Islet precursor cell (in vitro differentiated cells): Measurements from ENCODE around the gene LRIG1.
A peak's percentile ranks its signal among the peaks of the same experiment; 100 is the strongest.
"Not testable (repeated sequence)": the region's sequence is repeated elsewhere in the genome, so short reads cannot be mapped to it uniquely, and the experiment has no call there.

ENCODE experiments used
- DNase-seq: peaks from one replicate; pipeline ENCODE4 v3.0.0-alpha.2; 2018

Gene LRIG1

GRCh38 chr3:66441129-66441528, 59.7 kb downstream of the LRIG1 start:
- peak; percentile 75 for DNase-seq

GRCh38 chr3:66439666-66440344, 61.0 kb downstream of the LRIG1 start:
- no peak for DNase-seq

- DNase-seq = no peak
Observed at GRCh38 chr3:66438046-66438445, 62.8 kb downstream of the LRIG1 start.

- DNase-seq = no peak
Observed at GRCh38 chr3:66437341-66437929, 63.4 kb downstream of the LRIG1 start.

- no peak for DNase-seq
Observed at GRCh38 chr3:66435989-66436388, 64.8 kb downstream of the LRIG1 start.

GRCh38 chr3:66434726-66435125, 66.1 kb downstream of the LRIG1 start:
- no peak for DNase-seq

GRCh38 chr3:66433522-66433782, 67.4 kb downstream of the LRIG1 start:
- no peak for DNase-seq

GRCh38 chr3:66432767-66433521, 67.9 kb downstream of the LRIG1 start:
- DNase-seq = no peak

- DNase-seq = no peak
Observed at GRCh38 chr3:66432041-66432766, 68.6 kb downstream of the LRIG1 start.

- no peak for DNase-seq
Observed at GRCh38 chr3:66431494-66431893, 69.3 kb downstream of the LRIG1 start.

GRCh38 chr3:66430876-66431275, 69.9 kb downstream of the LRIG1 start:
- no peak for DNase-seq

GRCh38 chr3:66428733-66429132, 72.1 kb downstream of the LRIG1 start:
- DNase-seq = peak; percentile 87

GRCh38 chr3:66427951-66428474, 72.8 kb downstream of the LRIG1 start:
- no peak for DNase-seq

- no peak for DNase-seq
Observed at GRCh38 chr3:66427352-66427751, 73.5 kb downstream of the LRIG1 start.

GRCh38 chr3:66426135-66426534, 74.7 kb downstream of the LRIG1 start:
- DNase-seq = no peak

- DNase-seq = no peak
Observed at GRCh38 chr3:66425576-66426114, 75.2 kb downstream of the LRIG1 start.

- no peak for DNase-seq
Observed at GRCh38 chr3:66425032-66425431, 75.8 kb downstream of the LRIG1 start.

GRCh38 chr3:66423791-66424190, 77.0 kb downstream of the LRIG1 start:
- no peak for DNase-seq

GRCh38 chr3:66421893-66422292, 78.9 kb downstream of the LRIG1 start:
- DNase-seq = not testable (repeated sequence)

GRCh38 chr3:66421144-66421543, 79.7 kb downstream of the LRIG1 start:
- DNase-seq = not testable (repeated sequence)

- DNase-seq = no peak
Observed at GRCh38 chr3:66419036-66419435, 81.8 kb downstream of the LRIG1 start.

GRCh38 chr3:66418475-66418931, 82.3 kb downstream of the LRIG1 start:
- DNase-seq = no peak
